DOHH2 (cell line): Measurements from ENCODE around the gene KCNK7.

ENCODE experiments used
- H3F3A ChIP-seq: fragments of 200-600 bp; sonication (generic), shearing (Covaris generic); 2 replicates; pipeline ENCODE4 v1.6.0; 2016; ENCODE audit warnings: antibody characterized with exemption, mild to moderate bottlenecking; ENCODE audit not compliant: control insufficient read depth, insufficient read depth
- H3K27ac ChIP-seq: fragments of 200-600 bp; sonication (generic); 2 replicates; pipeline ENCODE4 v1.5.1; 2014; ENCODE audit warnings: low read depth, mild to moderate bottlenecking, low read length, moderate library complexity
- H3K27me3 ChIP-seq: fragments of 200-600 bp; sonication (generic); 2 replicates; pipeline ENCODE4 v1.6.1; 2014; ENCODE audit warnings: mild to moderate bottlenecking, low read length, mixed read lengths; ENCODE audit not compliant: control insufficient read depth
- H3K36me3 ChIP-seq: fragments of 200-600 bp; sonication (generic); 2 replicates; pipeline ENCODE4 v1.6.1; 2014; ENCODE audit warnings: mild to moderate bottlenecking, low read length, moderate library complexity, mixed read lengths; ENCODE audit not compliant: control insufficient read depth
- H3K4me1 ChIP-seq: fragments of 200-600 bp; sonication (generic); 2 replicates; pipeline ENCODE4 v1.6.1; 2014; ENCODE audit warnings: mild to moderate bottlenecking, low read length, mixed read lengths; ENCODE audit not compliant: control insufficient read depth
- H3K4me2 ChIP-seq: fragments of 200-600 bp; sonication (generic); 2 replicates; pipeline ENCODE4 v1.6.0; 2014; ENCODE audit warnings: mild to moderate bottlenecking, low read length, moderate library complexity
- H3K4me3 ChIP-seq: fragments of 200-600 bp; sonication (generic); 2 replicates; pipeline ENCODE4 v1.5.1; 2014; ENCODE audit warnings: mild to moderate bottlenecking, low read length, mixed read lengths
- H3K79me2 ChIP-seq: fragments of 200-600 bp; sonication (generic); 2 replicates; pipeline ENCODE4 v1.6.1; 2014; ENCODE audit warnings: mild to moderate bottlenecking, low read length, mixed read lengths; ENCODE audit not compliant: control insufficient read depth
- H3K9me2 ChIP-seq: fragments of 200-600 bp; sonication (generic); replicated peaks from 2 replicates; pipeline ENCODE4 v1.6.1; 2014; ENCODE audit warnings: mild to moderate bottlenecking, low read length, mixed read lengths; ENCODE audit not compliant: control insufficient read depth
- H3K9me3 ChIP-seq: fragments of 200-600 bp; sonication (generic); 2 replicates; pipeline ENCODE4 v1.6.1; 2014; ENCODE audit warnings: antibody characterized with exemption, low read length, mixed read lengths; ENCODE audit not compliant: control insufficient read depth, insufficient read depth
- H4K20me1 ChIP-seq: fragments of 200-600 bp; sonication (generic); 2 replicates; pipeline ENCODE4 v1.6.0; 2014; ENCODE audit warnings: low read depth, mild to moderate bottlenecking, antibody characterized with exemption, low read length, moderate library complexity; ENCODE audit not compliant: control insufficient read depth, insufficient read depth
- EZH2phosphoT487 ChIP-seq: fragments of 200-600 bp; sonication (generic); IDR thresholded peaks from 2 replicates; pipeline ENCODE4 v1.6.1; 2017; ENCODE audit warnings: borderline replicate concordance, mild to moderate bottlenecking, antibody characterized with exemption, low read length, moderate library complexity, mixed read lengths
- TF ChIP-seq, protein P1 (sequence below): fragments of 200-600 bp; sonication (generic); IDR thresholded peaks from one replicate; pipeline ENCODE4 v1.5.1; 2014; ENCODE audit warnings: antibody characterized with exemption, mild to moderate bottlenecking, low read depth, low read length; ENCODE audit not compliant: poor library complexity, severe bottlenecking

KCNK7 gene

DNA sequence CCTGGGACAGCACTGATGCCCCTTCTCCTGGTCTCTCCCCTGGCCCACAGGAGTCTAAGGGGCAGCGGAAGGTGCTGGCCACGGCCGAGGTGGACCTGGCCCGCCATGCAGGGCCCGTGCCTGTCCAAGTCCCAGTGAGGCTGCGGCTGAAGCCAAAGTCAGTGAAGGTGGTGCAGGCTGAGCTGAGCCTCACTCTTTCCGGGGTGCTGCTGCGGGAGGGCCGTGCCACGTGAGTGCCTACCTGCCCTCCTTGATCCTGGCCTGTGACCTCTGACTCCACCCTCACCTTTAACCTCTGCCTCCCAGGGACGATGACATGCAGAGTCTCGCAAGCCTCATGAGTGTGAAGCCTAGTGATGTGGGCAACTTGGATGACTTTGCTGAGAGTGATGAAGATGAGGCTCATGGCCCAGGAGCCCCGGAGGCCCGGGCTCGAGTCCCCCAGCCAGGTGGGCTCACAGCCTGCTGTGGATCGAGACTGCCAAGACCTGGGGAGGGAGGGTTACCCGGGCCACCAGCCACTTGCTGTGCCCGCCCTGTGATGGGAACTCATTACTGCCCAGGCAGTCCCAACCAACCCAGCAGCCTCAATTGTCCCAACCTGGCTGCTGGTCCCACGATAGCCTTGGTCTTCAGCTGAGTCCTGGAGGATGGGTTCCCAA lies 15.4 kb downstream of the KCNK7 start:
- peaks cover 3% of the 10 kb centered on the region for H3K36me3 ChIP-seq
- H3K4me3 ChIP-seq = no peak overlapping the region
- H3K79me2 ChIP-seq = peaks cover 10% of the 10 kb centered on the region
- H3K4me2 ChIP-seq = no peak overlapping the region
- H3F3A ChIP-seq = peaks cover 4% of the 10 kb centered on the region
- H3K9me2 ChIP-seq = no peaks in the 10 kb centered on the region
- no peaks in the 10 kb centered on the region for H3K27me3 ChIP-seq
- no peaks in the 10 kb centered on the region for H3K9me3 ChIP-seq
- no peaks in the 10 kb centered on the region for H4K20me1 ChIP-seq
- H3K4me1 ChIP-seq = peaks cover 23% of the 10 kb centered on the region
- TF ChIP-seq EZH2phosphoT487 = no peak
- TF ChIP-seq, protein P1, sequence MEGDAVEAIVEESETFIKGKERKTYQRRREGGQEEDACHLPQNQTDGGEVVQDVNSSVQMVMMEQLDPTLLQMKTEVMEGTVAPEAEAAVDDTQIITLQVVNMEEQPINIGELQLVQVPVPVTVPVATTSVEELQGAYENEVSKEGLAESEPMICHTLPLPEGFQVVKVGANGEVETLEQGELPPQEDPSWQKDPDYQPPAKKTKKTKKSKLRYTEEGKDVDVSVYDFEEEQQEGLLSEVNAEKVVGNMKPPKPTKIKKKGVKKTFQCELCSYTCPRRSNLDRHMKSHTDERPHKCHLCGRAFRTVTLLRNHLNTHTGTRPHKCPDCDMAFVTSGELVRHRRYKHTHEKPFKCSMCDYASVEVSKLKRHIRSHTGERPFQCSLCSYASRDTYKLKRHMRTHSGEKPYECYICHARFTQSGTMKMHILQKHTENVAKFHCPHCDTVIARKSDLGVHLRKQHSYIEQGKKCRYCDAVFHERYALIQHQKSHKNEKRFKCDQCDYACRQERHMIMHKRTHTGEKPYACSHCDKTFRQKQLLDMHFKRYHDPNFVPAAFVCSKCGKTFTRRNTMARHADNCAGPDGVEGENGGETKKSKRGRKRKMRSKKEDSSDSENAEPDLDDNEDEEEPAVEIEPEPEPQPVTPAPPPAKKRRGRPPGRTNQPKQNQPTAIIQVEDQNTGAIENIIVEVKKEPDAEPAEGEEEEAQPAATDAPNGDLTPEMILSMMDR = no peak
- no peak overlapping the region for H3K27ac ChIP-seq

DNA sequence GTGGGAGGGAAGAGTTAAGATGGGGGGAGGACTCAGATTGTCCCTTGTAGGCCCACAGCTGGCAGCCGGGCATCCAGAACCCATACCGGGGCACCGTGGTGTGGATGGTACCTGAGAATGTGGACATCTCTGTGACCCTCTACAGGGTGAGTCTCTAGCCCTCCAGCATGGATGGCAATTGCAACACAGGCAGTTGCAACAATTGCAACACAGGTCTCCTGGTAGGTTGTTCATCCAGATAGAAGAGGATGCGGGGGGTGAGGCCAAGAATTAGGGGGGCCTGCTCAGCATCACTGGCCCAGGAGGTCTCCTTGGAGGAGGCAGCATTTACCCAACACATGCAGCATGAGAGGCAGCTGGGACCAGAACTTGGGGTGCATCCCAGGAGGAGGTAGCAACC lies 16.3 kb downstream of the KCNK7 start:
- H3K27me3 ChIP-seq = no peaks in the 10 kb centered on the region
- peaks cover 3% of the 10 kb centered on the region for H3K36me3 ChIP-seq
- H3K4me3 ChIP-seq = no peak overlapping the region
- H4K20me1 ChIP-seq = no peaks in the 10 kb centered on the region
- peaks cover 10% of the 10 kb centered on the region for H3K79me2 ChIP-seq
- peaks cover 10% of the 10 kb centered on the region for H3F3A ChIP-seq
- peaks cover 30% of the 10 kb centered on the region for H3K4me1 ChIP-seq
- no peak for TF ChIP-seq EZH2phosphoT487
- TF ChIP-seq, protein P1 = no peak
- no peaks in the 10 kb centered on the region for H3K9me3 ChIP-seq
- H3K27ac ChIP-seq = no peak overlapping the region
- H3K9me2 ChIP-seq = no peaks in the 10 kb centered on the region
- H3K4me2 ChIP-seq = no peak overlapping the region

DNA sequence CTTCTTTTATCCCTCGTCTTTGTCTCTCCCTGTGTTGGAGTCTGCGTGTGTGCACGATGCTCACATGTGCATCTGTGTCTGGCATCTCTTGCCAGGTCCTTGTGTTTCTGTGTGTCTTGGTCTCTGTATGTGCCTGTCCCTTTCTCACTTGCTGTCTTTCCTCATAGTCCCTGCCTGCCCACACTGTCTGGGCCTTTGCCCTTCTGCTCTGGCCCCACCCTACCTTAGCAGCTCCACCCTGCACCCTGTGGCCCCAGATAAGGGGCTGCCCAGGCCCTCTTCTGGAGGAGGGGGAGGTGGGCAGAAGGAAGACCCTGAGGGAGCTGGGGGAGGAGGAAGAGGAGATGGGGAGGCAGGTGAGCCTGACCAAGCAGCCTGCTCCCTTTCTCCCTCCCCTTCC lies 16.9 kb downstream of the KCNK7 start:
- peaks cover 13% of the 10 kb centered on the region for H3F3A ChIP-seq
- peaks cover 6% of the 10 kb centered on the region for H3K36me3 ChIP-seq
- peaks cover 12% of the 10 kb centered on the region for H3K79me2 ChIP-seq
- H3K4me1 ChIP-seq = peaks cover 34% of the 10 kb centered on the region
- no peaks in the 10 kb centered on the region for H3K27me3 ChIP-seq
- no peak overlapping the region for H3K27ac ChIP-seq
- H3K4me2 ChIP-seq = no peak overlapping the region
- H3K9me3 ChIP-seq = no peaks in the 10 kb centered on the region
- no peaks in the 10 kb centered on the region for H3K9me2 ChIP-seq
- no peak for TF ChIP-seq EZH2phosphoT487
- TF ChIP-seq, protein P1 = no peak
- H4K20me1 ChIP-seq = no peaks in the 10 kb centered on the region
- H3K4me3 ChIP-seq = no peak overlapping the region
